SU-DHL-6 (cell line): Measurements from ENCODE around the gene ADIPOR2.

Source experiments
- CTCF ChIP-seq: fragments of 200-600 bp; sonication (generic); IDR thresholded peaks from one replicate; pipeline ENCODE4 v1.5.1; 2017; ENCODE audit warnings: antibody characterized with exemption, mild to moderate bottlenecking, low read length, moderate library complexity; ENCODE audit not compliant: insufficient read depth, poor library complexity, severe bottlenecking
- EZH2phosphoT487 ChIP-seq: fragments of 200-600 bp; sonication (generic), shearing (Covaris generic); conservative IDR thresholded peaks from 2 replicates; pipeline ENCODE4 v1.6.1; 2018; ENCODE audit warnings: mild to moderate bottlenecking, antibody characterized with exemption, low read length, moderate library complexity, mixed read lengths

- TF ChIP-seq CTCF (no peak), EZH2phosphoT487 (no peak)
These were observed 9.9 kb upstream of the ADIPOR2 start for GRCh38 chr12:1680804-1681492.
